NCI-H2196 treated with DMSO at 0.1 percent for 48 hours (cell line): ENCODE measurements around the gene TAPT1.

Experiments used
- DNase-seq: peaks from one replicate; lab custom pipeline; 2025; ENCODE audit not compliant: unreplicated experiment; lab: John Stamatoyannopoulos, UW

TAPT1 gene

GRCh38 chr4:16248605-16249004 lies 22.3 kb upstream of the TAPT1 start:
- no peak for DNase-seq

- DNase-seq: no peak
Observed at GRCh38 chr4:16245241-16245640, 19.0 kb upstream of the TAPT1 start.

GRCh38 chr4:16243285-16243684 lies 17.0 kb upstream of the TAPT1 start:
- no peak for DNase-seq

- no peak for DNase-seq
Observed at GRCh38 chr4:16240300-16240699, 14.0 kb upstream of the TAPT1 start.

- DNase-seq: no peak
Observed at GRCh38 chr4:16239086-16239485, 12.8 kb upstream of the TAPT1 start.

- no peak for DNase-seq
Observed at GRCh38 chr4:16238327-16238726, 12.1 kb upstream of the TAPT1 start.

- no peak for DNase-seq
Observed at GRCh38 chr4:16237715-16238114, 11.4 kb upstream of the TAPT1 start.

GRCh38 chr4:16236402-16237023 lies 10.2 kb upstream of the TAPT1 start:
- DNase-seq: no peak

GRCh38 chr4:16235209-16235608 lies 8.9 kb upstream of the TAPT1 start:
- no peak for DNase-seq

GRCh38 chr4:16233569-16234177 lies 7.4 kb upstream of the TAPT1 start:
- no peak for DNase-seq

- no peak for DNase-seq
Observed at GRCh38 chr4:16231570-16232245, 5.4 kb upstream of the TAPT1 start.

GRCh38 chr4:16230308-16230707 lies 4.0 kb upstream of the TAPT1 start:
- DNase-seq: no peak

GRCh38 chr4:16229604-16230003 lies 3.3 kb upstream of the TAPT1 start:
- no peak for DNase-seq

- DNase-seq: no peak
Observed at GRCh38 chr4:16227462-16227868, 1.2 kb upstream of the TAPT1 start.

- DNase-seq: no peak
Observed at GRCh38 chr4:16226816-16227461, 668 bp upstream of the TAPT1 start.

GRCh38 chr4:16225167-16225862 lies 956 bp downstream of the TAPT1 start:
- no peak for DNase-seq

GRCh38 chr4:16224264-16225166 lies 1.8 kb downstream of the TAPT1 start:
- DNase-seq: no peak

GRCh38 chr4:16222957-16223527 lies 3.2 kb downstream of the TAPT1 start:
- no peak for DNase-seq

- DNase-seq: no peak
Observed at GRCh38 chr4:16218950-16219349, 7.3 kb downstream of the TAPT1 start.
